Measurements from ENCODE around the gene SIRT7.
"Not testable (repeated sequence)": the region's sequence is repeated elsewhere in the genome, so short reads cannot be mapped to it uniquely, and the experiment has no call there.

Gene SIRT7

GRCh38 chr17:81920612-81921536, 2.9 kb upstream of the SIRT7 start:
- DNase-seq (ENCODE audit: low spot score) = no peak
- Histone ChIP-seq H3K79me1 (ENCODE audit: low read depth, low read length) (peaks cover 42% of the 10 kb centered on the region), H3K4me2 (ENCODE audit: insufficient read depth, low read length, poor library complexity, severe bottlenecking) (no peak overlapping the region), H3K23ac (ENCODE audit: low read depth, low read length, poor library complexity) (peak overlapping the region; percentile 60), H2AFZ (ENCODE audit: low read length) (no peak overlapping the region), H2AK5ac (ENCODE audit: low read depth, low read length) (no peak overlapping the region), H3K27me3 (ENCODE audit: control insufficient read depth in 3 of 3, insufficient read depth in 3 of 3, low read depth in 1 of 3, low read length in 3 of 3) (no peaks in the 10 kb centered on the region), H2BK15ac (ENCODE audit: low read length) (no peak overlapping the region), H4K8ac (ENCODE audit: low read depth, low read length) (peak overlapping the region; percentile 19), H3K9me3 (replicated peaks in 1 of 2; ENCODE audit: control insufficient read depth in 2 of 2, insufficient read depth in 1 of 2, low read depth in 1 of 2, low read length in 2 of 2) (peaks cover 0 to 3% of the 10 kb centered on the region in 2 donors), H3K4me3 (ENCODE audit: low read length in 2 of 2) (no peak overlapping the region), H4K91ac (ENCODE audit: low read depth, low read length, poor library complexity) (no peak overlapping the region), H2BK5ac (ENCODE audit: low read length) (no peak overlapping the region), H3K9ac (ENCODE audit: low read depth, low read length, poor library complexity) (no peak overlapping the region), H3K4ac (ENCODE audit: low read length) (no peak overlapping the region), H3K4me1 (ENCODE audit: control insufficient read depth in 2 of 2, insufficient read depth in 1 of 2, low read depth in 1 of 2, low read length in 2 of 2) (peaks cover 17 to 25% of the 10 kb centered on the region in 2 donors), H2BK120ac (ENCODE audit: low read depth, low read length) (no peak overlapping the region), H3K36me3 (replicated peaks in 1 of 2; ENCODE audit: control insufficient read depth in 2 of 2, insufficient read depth in 2 of 2, low read length in 2 of 2) (peaks cover 17 to 40% of the 10 kb centered on the region in 2 donors), H3K18ac (ENCODE audit: low read length) (no peak overlapping the region), H2BK12ac (ENCODE audit: low read length) (no peak overlapping the region), H3K27ac (replicated peaks; ENCODE audit: low read length) (no peak overlapping the region), H3K14ac (ENCODE audit: low read length) (no peak overlapping the region)
- no CpG with 5 or more reads among the region's 33 CpGs for WGBS, 2 donors (ENCODE audit: extremely low coverage in 2 of 2, insufficient read length in 2 of 2, insufficient replicate concordance in 1 of 2)

GRCh38 chr17:81918832-81919545, 1.0 kb upstream of the SIRT7 start:
- Histone ChIP-seq H3K14ac (ENCODE audit: low read length) (no peak overlapping the region), H3K23ac (ENCODE audit: low read depth, low read length, poor library complexity) (no peak overlapping the region), H3K4me2 (ENCODE audit: insufficient read depth, low read length, poor library complexity, severe bottlenecking) (no peak overlapping the region), H3K9me3 (replicated peaks in 1 of 2; ENCODE audit: control insufficient read depth in 2 of 2, insufficient read depth in 1 of 2, low read depth in 1 of 2, low read length in 2 of 2) (peaks cover 0 to 3% of the 10 kb centered on the region in 2 donors), H2BK120ac (ENCODE audit: low read depth, low read length) (no peak overlapping the region), H3K27me3 (ENCODE audit: control insufficient read depth in 3 of 3, insufficient read depth in 3 of 3, low read depth in 1 of 3, low read length in 3 of 3) (no peaks in the 10 kb centered on the region), H3K27ac (replicated peaks; ENCODE audit: low read length) (no peak overlapping the region), H2AK5ac (ENCODE audit: low read depth, low read length) (peak overlapping the region; percentile 5), H3K4me1 (ENCODE audit: control insufficient read depth in 2 of 2, insufficient read depth in 1 of 2, low read depth in 1 of 2, low read length in 2 of 2) (peaks cover 7 to 13% of the 10 kb centered on the region in 2 donors), H2BK12ac (ENCODE audit: low read length) (no peak overlapping the region), H3K18ac (ENCODE audit: low read length) (no peak overlapping the region), H3K9ac (ENCODE audit: low read depth, low read length, poor library complexity) (no peak overlapping the region), H2BK5ac (ENCODE audit: low read length) (no peak overlapping the region), H4K91ac (ENCODE audit: low read depth, low read length, poor library complexity) (no peak overlapping the region), H3K36me3 (replicated peaks in 1 of 2; ENCODE audit: control insufficient read depth in 2 of 2, insufficient read depth in 2 of 2, low read length in 2 of 2) (peaks cover 32 to 59% of the 10 kb centered on the region in 2 donors), H3K4ac (ENCODE audit: low read length) (no peak overlapping the region), H3K4me3 (ENCODE audit: low read length in 2 of 2) (no peak overlapping the region), H4K8ac (ENCODE audit: low read depth, low read length) (no peak overlapping the region), H3K79me1 (ENCODE audit: low read depth, low read length) (peaks cover 34% of the 10 kb centered on the region), H2AFZ (ENCODE audit: low read length) (no peak overlapping the region), H2BK15ac (ENCODE audit: low read length) (no peak overlapping the region)
- WGBS, 2 donors (ENCODE audit: extremely low coverage in 2 of 2, insufficient read length in 2 of 2, insufficient replicate concordance in 1 of 2) = no CpG with 5 or more reads among the region's 15 CpGs
- no peak for DNase-seq (ENCODE audit: low spot score)

GRCh38 chr17:81918333-81918669, 325 bp upstream of the SIRT7 start:
- not testable (repeated sequence) for H2BK120ac ChIP-seq (ENCODE audit: low read depth, low read length); H3K4me2 ChIP-seq (ENCODE audit: insufficient read depth, low read length, poor library complexity, severe bottlenecking); DNase-seq (ENCODE audit: low spot score); H4K91ac ChIP-seq (ENCODE audit: low read depth, low read length, poor library complexity); H3K14ac ChIP-seq (ENCODE audit: low read length); H3K4me1 ChIP-seq (ENCODE audit: control insufficient read depth in 2 of 2, insufficient read depth in 1 of 2, low read depth in 1 of 2, low read length in 2 of 2); H3K27me3 ChIP-seq (ENCODE audit: control insufficient read depth in 3 of 3, insufficient read depth in 3 of 3, low read depth in 1 of 3, low read length in 3 of 3); H3K4ac ChIP-seq (ENCODE audit: low read length); H3K18ac ChIP-seq (ENCODE audit: low read length); H2BK12ac ChIP-seq (ENCODE audit: low read length); H2BK15ac ChIP-seq (ENCODE audit: low read length); H2AK5ac ChIP-seq (ENCODE audit: low read depth, low read length); H4K8ac ChIP-seq (ENCODE audit: low read depth, low read length); H2BK5ac ChIP-seq (ENCODE audit: low read length); H3K9me3 ChIP-seq (replicated peaks in 1 of 2; ENCODE audit: control insufficient read depth in 2 of 2, insufficient read depth in 1 of 2, low read depth in 1 of 2, low read length in 2 of 2); H3K27ac ChIP-seq (replicated peaks; ENCODE audit: low read length)
- H3K9ac ChIP-seq (ENCODE audit: low read depth, low read length, poor library complexity) = peak overlapping the region; percentile 39
- no CpG with 5 or more reads among the region's 9 CpGs for WGBS, 2 donors (ENCODE audit: extremely low coverage in 2 of 2, insufficient read length in 2 of 2, insufficient replicate concordance in 1 of 2)
- H3K4me3 ChIP-seq (ENCODE audit: low read length in 2 of 2) = peak overlapping the region in 1 of 2 donors; percentile 77
- peak overlapping the region; percentile 80 for H2AFZ ChIP-seq (ENCODE audit: low read length)
- peak overlapping the region; percentile 74 for H3K23ac ChIP-seq (ENCODE audit: low read depth, low read length, poor library complexity)
- peaks cover 31% of the 10 kb centered on the region for H3K79me1 ChIP-seq (ENCODE audit: low read depth, low read length)
- peaks cover 39 to 65% of the 10 kb centered on the region in 2 donors for H3K36me3 ChIP-seq (replicated peaks in 1 of 2; ENCODE audit: control insufficient read depth in 2 of 2, insufficient read depth in 2 of 2, low read length in 2 of 2)
